T-helper 2 cell (primary cell): ENCODE results near the gene IRF5.

Experiments
- DNase-seq, 5 experiments: peaks; one replicate each; pipeline versions ENCODE4 v3.0.0 to v3.0.0-alpha.2; 2012 to 2022

The IRF5 gene

DNA sequence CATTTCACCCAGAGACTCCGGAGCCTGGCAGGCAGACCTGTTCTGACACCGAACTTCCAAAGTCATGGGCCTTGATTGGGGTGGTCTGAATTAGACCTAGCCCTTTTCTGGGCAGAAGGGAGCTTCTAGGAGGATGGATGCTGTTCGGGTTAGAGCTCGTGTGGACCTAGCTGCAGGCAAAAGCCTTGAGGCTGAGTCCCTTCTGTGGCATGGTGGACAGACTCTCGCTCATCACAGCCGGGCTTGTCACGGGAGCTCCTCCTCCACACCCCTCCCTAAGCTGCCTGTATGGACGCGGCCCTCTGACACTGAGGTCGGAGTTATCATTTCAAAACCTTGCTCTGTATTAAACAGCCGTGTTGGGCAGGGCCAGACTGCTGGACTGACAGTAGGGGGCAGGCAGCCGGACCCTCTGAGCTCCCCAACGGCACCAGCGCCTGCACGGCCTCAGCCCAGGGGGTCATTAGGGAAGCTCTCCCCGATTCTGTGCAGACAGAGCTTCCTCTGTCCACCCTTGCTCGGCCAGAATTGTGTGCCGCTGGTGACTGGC lies 2.2 kb downstream of the IRF5 start:
- no peak for DNase-seq

DNA sequence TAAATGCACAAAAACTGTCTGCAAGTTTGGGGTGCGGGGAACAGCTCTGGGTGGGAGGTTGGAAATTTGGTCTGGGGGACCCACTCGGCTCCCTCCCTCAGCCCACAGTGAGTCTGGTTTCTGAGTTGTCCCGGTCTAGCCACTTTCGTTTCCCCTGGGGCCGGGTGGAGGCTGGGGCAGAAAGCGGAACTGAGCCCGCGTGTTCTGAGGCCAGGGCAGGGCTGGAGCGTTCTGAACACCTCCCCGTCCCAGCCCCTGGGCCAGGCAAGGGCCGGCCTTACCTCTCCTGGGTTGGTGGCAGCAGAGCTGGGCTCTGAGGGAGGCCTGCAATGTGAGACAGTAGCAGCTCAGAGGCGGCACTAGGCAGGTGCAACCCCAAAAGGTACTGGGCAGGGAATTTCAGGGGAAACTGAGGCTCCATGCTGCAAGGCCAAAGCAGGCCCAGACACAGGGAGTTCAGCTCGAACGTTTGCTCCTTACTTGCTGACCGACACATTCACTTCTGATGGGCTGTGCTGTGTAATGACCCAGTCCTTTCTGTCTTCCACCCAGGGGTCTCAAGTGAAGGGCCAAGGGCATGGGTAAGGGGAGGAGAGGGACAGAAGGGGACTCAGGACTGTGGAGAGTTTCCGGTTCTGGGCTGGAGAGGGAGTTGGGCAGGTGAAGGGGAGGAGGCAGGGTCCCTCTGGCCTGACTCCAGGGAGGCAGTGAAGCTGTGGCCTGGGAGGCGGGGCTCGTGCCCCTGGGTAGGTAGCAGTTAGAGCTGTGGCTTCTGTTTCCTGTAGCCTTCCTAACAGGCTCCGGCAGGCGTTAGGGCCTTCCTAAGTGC lies 3.0 kb downstream of the IRF5 start:
- DNase-seq: peak in 1 of 5 experiments; percentile 42

DNA sequence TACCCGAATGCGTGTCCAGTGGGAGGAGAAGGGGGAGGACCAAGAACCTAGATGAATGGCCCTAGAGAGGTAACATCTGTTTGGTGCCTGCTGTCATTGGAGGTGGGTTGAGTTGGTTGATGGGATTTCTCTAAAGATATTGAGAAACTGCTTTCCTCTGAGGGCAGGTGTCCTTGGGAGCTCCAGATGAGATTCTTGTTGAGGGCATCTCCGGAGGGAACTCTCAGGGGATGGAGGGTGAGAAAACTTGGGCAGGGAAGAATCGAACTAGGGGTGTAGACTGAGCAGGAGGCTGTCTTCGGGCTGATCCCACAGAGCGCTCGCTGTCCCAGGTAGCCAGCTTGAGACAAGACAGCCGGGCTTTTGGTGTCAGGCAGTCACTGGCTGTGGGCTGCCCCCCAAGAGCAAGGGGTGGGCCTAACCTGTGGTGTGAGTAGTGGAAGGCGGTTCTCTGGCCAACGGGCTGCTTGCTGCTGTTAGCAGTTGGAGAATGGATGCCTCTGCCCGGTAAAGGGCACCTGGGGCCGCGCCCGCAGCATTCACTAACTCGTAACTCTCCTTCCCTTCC lies 3.7 kb downstream of the IRF5 start:
- DNase-seq: no peak

DNA sequence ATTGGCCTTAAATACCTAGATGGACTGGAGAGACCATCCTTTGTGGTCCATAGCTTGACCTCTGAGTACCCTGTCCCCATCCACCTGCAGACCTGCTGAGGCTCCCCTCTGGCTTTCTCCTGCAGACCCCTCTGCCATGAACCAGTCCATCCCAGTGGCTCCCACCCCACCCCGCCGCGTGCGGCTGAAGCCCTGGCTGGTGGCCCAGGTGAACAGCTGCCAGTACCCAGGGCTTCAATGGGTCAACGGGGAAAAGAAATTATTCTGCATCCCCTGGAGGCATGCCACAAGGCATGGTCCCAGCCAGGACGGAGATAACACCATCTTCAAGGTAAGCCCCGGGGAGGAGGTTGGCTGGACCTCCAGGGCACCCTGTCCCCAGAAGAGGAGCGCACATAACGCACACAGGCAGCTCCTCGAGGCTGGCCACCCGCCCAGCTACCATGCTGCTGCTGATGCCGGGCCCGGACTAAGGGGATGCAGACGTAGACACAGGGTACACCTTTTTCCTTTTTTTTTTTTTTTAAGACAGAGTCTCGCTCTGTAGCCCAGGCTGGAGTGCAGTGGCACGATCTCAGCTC lies 4.3 kb downstream of the IRF5 start:
- DNase-seq: no peak

DNA sequence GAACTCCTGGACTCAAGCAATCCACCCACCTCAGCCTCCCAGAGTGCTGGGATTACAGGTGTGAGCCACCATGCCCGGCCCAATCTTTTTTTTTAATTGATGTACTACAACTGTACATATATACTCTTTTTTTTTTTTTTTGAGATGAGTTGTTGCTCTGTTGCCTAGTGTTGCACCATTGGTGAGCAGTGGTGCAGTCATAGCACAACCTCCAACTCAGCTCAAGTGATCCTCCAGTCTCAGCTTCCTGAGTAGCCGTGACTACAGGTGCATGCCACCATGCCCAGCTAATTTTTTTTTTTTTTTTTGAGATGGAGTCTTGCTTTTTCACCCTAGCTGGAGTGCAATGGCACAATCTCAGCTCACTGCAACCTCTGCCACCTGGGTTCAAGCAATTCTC lies 5.5 kb downstream of the IRF5 start:
- peak in 1 of 5 experiments; percentile 66 for DNase-seq

DNA sequence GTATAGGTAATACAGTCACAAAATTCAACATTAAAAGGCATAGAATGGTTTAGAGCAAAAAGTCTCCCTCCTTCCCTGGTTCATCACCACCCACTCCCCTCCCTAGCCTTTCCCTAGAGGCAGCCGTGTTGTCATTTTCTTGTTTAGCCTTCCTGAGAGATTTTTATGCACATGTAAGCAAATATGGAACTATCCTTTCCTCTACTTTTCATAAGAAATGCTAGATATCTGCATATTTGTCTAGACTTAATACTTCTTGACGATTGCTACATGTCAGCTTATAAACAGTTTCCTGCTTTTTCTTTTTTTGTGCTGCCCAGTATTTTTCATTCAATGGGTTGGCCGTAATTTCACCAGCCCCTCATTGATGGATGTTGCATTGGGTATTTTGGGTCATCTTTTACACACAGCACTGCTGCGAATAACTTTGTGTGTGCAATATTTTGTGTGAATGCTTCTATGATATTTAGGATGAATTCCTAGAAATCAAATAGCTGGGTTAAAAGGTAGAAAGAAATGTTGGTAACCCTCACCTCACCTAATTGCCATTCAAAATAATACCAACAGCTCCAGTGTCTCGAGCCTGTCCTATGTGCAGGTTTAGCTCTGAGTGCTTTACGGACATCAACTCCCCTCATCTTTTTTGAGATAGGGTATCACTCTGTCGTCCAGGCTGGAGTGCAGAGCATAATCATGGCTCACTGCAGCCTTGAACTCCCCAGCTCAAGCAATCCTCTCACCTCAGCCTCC lies 6.9 kb downstream of the IRF5 start:
- DNase-seq: no peak

DNA sequence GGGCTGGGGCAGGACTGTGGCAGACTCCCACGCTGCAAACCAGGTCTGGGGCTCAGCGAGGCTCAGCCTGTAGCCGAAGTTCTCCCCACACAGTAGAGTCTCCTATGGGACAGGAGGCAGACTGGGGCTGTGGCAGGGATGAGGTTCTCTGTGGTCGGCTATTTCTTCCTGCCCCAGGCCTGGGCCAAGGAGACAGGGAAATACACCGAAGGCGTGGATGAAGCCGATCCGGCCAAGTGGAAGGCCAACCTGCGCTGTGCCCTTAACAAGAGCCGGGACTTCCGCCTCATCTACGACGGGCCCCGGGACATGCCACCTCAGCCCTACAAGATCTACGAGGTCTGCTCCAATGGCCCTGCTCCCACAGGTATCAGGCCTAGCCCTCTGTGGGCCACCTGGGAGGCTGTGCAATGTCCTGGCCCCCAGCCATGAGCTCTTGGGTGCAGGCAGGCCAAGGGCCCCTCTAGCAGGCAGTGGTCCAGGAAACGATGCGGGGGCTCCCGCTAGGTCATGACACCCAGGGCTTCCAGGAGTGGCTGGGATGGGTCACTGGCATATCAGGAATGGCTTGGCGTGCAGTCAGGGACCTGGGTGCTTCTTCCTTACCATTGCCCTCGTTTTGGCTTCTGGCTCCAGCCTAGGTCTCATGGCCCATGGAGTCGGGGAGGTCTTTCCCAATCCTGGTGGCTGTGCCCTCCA lies 8.1 kb downstream of the IRF5 start:
- DNase-seq: no peak

DNA sequence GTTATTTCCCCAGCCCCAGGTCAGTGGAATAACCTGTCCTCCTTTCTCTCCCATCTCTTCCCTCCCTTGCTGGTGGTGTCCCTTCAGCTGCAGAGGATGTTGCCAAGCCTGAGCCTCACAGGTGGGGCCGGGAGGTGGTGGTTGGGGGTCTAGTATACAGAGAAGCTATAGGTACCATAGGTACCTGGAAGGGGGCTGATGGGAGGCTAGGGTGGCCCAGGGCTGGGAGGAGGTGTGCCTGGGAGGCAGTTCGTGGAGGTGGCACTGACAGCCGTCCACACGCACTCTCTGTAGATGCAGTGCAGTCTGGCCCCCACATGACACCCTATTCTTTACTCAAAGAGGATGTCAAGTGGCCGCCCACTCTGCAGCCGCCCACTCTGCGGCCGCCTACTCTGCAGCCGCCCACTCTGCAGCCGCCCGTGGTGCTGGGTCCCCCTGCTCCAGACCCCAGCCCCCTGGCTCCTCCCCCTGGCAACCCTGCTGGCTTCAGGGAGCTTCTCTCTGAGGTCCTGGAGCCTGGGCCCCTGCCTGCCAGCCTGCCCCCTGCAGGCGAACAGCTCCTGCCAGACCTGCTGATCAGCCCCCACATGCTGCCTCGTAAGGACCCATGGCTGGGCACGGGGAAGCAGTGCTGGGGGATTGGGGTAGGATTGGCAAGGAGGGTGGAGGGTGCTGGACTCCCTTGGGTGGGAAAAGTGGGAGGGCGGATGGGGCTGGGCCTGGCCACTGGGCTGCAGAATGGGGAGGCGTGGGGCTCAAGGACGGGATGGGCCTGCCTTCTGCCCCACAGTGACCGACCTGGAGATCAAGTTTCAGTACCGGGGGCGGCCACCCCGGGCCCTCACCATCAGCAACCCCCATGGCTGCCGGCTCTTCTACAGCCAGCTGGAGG lies 9.5 kb downstream of the IRF5 start:
- DNase-seq: no peak

DNA sequence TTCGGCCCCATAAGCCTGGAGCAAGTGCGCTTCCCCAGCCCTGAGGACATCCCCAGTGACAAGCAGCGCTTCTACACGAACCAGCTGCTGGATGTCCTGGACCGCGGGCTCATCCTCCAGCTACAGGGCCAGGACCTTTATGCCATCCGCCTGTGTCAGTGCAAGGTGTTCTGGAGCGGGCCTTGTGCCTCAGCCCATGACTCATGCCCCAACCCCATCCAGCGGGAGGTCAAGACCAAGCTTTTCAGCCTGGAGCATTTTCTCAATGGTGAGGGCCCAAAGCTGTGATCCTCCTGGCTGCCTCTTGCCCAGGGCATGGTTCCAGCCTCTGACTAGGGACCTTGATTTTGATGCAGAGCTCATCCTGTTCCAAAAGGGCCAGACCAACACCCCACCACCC lies 10.1 kb downstream of the IRF5 start:
- DNase-seq: no peak

DNA sequence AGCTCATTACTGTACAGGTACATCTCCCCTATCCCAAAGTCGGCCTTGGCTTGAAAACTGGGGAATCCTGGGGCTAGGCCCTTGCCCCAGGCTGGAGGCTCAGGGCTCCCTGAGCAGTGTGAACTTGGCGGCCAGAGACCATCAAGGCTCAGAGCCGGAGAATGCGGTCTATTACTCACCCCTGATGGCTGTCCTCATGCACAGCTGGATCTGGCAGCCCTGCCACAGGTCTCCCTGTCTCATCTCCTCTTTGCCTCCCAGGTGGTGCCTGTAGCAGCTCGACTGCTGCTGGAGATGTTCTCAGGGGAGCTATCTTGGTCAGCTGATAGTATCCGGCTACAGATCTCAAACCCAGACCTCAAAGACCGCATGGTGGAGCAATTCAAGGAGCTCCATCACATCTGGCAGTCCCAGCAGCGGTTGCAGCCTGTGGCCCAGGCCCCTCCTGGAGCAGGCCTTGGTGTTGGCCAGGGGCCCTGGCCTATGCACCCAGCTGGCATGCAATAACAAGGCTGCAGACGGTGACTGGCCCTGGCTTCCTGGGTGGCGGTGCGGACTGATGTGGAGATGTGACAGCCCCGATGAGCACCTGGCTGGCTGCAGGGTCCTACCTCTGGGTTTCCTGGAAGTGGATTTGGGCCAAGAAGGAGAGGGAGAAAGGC lies 10.7 kb downstream of the IRF5 start:
- no peak for DNase-seq

DNA sequence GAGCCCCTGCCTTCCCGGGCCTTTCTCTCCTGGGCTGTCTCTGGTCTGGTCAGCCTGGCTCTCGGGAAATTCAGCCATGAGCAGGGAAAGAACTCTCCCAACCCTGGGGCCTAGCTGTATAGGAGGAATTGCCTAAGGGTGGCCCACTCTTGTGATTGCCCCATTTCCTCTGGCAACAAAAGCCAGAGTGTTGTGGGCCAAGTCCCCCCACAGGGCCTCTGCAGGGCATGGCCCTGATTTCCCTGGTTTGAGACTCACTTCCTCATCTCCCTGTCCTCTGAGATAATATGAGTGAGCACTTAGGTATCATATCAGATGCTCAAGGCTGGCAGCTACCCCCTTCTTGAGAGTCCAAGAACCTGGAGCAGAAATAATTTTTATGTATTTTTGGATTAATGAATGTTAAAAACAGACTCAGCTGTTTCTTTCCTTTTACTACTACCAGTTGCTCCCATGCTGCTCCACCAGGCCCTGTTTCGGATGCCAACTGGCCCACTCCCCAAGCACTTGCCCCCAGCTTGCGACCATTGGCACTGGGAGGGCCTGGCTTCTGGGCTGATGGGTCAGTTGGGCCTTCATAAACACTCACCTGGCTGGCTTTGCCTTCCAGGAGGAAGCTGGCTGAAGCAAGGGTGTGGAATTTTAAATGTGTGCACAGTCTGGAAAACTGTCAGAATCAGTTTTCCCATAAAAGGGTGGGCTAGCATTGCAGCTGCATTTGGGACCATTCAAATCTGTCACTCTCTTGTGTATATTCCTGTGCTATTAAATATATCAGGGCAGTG lies 11.4 kb downstream of the IRF5 start:
- DNase-seq: no peak

DNA sequence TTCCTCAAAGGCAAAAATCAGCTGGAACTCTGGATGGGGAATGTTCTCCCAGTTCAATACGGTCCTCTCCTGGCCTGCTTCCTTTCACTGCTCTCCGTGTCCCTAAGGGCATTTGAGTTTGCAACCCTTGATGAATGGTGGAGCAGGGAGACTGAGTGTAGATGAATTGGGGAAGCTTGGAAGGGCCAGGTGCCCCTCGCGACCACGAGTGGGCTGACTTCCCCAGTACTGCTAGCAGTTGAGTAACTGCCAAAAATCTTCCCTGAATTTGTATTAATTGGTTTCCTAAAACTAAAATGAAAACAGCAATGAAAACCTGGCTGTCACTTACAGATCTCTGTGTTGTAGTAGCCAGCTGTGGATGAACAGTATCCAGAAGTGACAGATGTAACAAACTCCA lies 13.6 kb downstream of the IRF5 start:
- no peak for DNase-seq

DNA sequence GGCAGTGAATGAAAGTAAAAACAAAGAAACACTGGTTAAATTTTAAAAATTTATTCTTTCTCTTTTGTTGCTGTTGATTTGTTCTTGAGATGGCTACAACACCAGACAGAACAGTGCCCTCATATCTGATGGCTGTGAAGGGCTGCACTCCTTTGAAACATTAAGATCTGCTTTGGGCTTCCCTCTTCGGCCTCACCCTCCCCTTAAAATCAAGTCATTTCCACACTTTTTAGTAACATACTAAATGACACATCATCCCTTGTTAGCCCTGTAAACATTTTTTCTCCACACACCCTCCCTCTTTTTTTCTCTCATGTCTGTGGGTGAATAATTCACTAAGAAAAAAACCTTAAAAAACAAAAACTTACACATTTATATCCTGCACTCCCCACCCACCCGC lies 16.4 kb downstream of the IRF5 start:
- no peak for DNase-seq

DNA sequence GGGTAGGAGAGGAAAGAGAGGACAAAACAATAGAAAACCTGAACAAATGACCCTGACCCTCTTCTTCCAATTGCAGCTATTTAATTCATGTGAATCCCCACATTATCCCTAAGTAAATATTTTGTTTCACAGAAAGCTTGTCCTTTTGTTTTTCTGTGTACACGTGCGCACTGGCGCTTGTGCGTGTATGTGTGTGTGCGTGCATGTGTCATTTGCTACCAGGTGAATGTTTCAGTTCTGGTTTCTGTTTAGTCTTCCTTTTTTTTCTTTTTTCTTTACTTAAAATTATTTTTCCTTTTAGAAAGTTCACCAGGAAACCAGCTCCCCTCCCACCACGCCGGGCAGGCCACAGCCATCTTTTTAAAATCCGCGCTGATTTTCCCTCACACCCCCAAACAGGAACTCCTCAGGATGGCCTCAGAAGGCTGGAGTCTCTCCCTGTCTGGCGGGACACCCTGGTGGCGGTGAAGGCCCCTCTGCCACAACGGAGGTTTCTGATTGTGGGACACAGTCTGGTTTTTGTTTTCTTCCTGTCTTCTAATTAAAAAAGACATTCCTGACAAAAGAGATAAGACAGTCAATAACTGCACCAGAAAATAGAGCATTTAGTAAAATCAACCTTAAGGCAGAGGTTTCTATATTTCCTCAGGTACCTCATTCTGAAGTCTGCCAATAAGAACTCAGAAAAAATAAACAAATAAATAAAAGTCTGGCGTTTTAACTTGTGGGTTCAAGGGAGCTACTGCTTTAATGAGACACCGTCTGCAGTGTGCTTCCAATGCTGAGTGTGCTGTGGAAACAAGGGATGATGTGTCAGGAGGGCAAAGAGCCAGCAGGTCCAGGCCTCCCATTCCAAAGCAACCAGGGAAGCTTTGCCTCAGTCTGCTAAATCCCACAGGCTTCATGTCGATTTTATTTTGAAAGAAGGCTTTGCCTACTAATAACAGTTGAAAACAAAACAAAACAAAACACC lies 17.4 kb downstream of the IRF5 start:
- no peak for DNase-seq

DNA sequence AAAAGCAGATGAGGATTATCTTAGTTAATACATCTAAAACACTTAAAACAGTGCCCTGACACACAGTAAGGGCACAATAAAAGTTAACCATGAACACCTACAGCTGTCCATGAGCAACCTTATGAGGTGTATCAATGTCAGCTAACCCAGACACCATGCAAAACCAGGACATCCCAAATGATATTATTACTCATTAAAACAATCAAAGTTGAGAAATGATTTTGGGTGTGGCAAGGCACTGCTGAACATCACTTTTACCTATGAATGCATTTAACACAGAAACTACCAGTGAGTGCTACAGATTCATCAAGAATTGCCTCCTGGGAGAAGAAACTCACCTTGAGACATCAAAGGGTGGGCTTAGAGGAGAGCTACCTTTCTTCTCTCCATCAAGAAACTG lies 18.3 kb downstream of the IRF5 start:
- no peak for DNase-seq

DNA sequence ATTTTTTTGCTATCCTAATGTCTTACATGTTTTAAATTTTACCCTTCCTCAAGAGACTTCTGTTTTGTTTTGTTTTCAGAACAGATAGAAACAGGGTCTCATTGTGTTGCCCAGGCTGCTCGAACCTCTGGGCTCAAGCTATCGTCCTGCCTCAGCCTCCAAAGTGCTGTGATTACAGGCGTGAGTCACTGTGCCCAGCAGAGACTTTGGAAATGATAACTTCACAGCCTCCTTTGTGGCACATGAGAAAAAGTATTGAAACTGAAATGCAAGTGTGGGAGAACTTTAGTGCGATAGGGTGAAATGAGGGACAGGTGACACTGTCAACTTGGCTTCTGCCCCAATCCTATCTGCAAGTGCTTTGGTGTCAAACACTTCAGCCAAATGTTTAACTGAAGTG lies 21.6 kb downstream of the IRF5 start:
- no peak for DNase-seq

DNA sequence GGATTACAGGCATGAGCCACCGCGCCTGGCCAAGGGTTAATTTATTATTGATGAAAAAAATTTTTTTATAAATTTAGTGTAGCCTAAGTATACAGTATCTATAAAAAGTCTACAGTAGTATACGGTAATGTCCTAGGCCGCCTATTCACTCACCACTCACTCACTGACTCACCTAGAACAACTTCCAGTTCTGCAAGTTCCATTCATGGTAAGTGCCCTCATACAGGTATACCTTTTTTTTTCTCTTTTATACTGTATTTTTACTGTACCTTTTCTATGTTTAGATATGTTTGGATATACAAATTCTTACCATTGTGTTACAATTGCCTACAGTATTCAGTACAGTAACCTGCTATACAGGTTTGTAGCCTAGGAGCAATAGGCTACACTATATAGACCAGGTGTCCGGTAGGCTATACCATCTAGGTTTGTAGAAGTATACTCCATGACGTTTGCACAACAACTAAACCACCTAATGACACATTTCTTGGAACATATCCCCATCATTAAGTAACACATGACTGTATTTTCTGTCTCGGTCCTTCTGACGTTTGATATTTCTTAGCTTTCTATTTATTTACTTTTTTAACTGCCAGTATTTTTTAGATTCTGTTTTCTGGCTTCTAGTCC lies 23.4 kb downstream of the IRF5 start:
- no peak for DNase-seq

DNA sequence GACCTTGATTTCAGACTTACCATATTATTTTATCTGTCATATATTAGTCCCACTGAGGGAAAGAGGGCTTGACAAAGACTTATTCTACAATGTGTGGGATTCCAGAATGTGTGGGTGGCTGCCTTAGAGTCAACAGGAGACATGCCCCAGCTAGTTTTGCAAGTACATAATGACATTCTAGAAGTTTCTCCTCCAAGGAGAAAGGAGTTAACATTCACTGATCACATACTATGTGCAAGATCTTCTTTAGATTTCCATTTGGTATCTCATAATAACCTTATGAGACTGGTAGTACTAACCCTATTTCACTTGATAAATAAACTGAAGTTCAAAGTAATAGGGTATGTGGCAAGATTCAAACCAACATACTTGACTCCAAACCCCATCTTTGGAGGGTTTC lies 25.2 kb downstream of the IRF5 start:
- no peak for DNase-seq
